Neural cell (in vitro differentiated cells): ENCODE measurements around the gene ZNHIT6.

Source experiments
- EZH2 ChIP-seq: fragments of 200-600, 300-800 bp; shearing (Covaris generic), sonication (generic); IDR thresholded peaks from 2 replicates; pipeline ENCODE4 v1.6.1; 2014; ENCODE audit warnings: antibody characterized with exemption, low read length, borderline replicate concordance, mild to moderate bottlenecking; ENCODE audit not compliant: insufficient read depth, poor library complexity, severe bottlenecking
- TF ChIP-seq, protein P1 (sequence below): fragments of 450-650 bp; IDR thresholded peaks from 2 replicates; pipeline ENCODE4 v1.5.1; 2014; ENCODE audit warnings: antibody characterized with exemption, mild to moderate bottlenecking, moderate library complexity; ENCODE audit not compliant: poor library complexity, severe bottlenecking

GRCh38 chr1:85626818-85627217 is 81.4 kb downstream of the ZNHIT6 start:
- TF ChIP-seq, protein P1, sequence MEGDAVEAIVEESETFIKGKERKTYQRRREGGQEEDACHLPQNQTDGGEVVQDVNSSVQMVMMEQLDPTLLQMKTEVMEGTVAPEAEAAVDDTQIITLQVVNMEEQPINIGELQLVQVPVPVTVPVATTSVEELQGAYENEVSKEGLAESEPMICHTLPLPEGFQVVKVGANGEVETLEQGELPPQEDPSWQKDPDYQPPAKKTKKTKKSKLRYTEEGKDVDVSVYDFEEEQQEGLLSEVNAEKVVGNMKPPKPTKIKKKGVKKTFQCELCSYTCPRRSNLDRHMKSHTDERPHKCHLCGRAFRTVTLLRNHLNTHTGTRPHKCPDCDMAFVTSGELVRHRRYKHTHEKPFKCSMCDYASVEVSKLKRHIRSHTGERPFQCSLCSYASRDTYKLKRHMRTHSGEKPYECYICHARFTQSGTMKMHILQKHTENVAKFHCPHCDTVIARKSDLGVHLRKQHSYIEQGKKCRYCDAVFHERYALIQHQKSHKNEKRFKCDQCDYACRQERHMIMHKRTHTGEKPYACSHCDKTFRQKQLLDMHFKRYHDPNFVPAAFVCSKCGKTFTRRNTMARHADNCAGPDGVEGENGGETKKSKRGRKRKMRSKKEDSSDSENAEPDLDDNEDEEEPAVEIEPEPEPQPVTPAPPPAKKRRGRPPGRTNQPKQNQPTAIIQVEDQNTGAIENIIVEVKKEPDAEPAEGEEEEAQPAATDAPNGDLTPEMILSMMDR = no peak
- TF ChIP-seq EZH2 = no peak
